Measurements from ENCODE around the gene FNDC11. TPM values are rescaled to one million over a fixed set of nuclear protein-coding genes. Genes with fewer than 3 reads are reported as not detected.

Gene FNDC11
- total and polyA plus RNA-seq, 2 of the 13 experiments (the other 11 are each of a cell fraction or from before 2014, with no cell fraction given): 0.07 TPM; not detected in 1

DNA sequence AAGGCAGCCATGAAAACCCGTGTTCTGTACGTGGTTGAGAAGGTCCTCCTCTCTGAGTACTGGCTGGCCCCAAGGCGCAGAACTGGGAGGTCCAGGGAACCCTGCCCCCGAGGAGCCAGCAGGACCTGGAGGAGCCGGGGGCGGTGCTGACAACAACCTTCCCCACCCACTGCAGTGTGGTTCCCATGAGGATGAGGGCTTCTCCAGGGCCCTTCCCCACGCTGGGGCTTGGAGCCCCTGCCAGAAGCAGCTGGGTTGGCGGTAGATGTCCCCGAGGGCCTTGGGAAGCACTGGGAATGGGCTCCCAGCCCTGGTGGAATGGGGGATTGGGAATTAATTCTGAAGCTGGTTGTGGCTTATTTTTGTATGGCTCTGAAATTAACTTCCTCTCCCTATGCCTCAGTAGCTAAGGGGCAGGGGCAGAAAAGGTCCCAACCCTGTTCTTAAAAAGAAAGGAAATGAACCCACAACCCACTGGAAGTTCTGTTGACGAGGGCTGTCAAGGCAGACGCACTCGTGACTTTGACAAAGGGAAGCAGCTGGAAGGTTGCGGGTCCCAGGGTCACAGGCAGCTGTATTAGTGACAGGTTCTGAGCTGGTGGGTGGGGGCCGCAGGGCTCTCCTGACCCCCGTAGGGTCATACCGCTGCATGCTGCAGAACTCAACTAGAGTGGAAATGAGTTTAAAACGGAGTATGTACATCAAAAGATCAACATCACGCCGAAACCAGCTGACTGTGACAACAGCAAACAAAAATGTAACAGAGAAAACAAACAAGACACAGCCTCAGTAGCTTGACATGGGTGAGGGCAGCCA, 34.0 kb downstream of the FNDC11 start (continued):
- no peak for TF ChIP-seq HNF1A (IDR thresholded peaks at IDR 0.05; ENCODE audit: low read depth)
- no peak for TF ChIP-seq HNF1A (CRISPR knock-in tag; IDR thresholded peaks at IDR 0.05; ENCODE audit: borderline replicate concordance)
- TF ChIP-seq ARID4A (CRISPR knock-in tag; IDR thresholded peaks at IDR 0.05; ENCODE audit: borderline replicate concordance): peak; percentile 48; the same call in 1 of the 2 replicates
- peak; percentile 75; the same call in 1 of the 2 replicates for TF ChIP-seq ZBTB38 (CRISPR knock-in tag; IDR thresholded peaks at IDR 0.05)
- TF ChIP-seq TFAP4 (IDR thresholded peaks at IDR 0.05; ENCODE audit: borderline replicate concordance, low read depth): peak; percentile 79
- TF ChIP-seq PHF21A (CRISPR knock-in tag; IDR thresholded peaks at IDR 0.05): 0 out of 2 replicates have a peak, but pooled peaks have one; percentile 18
- no peak for TF ChIP-seq ZNF816 (CRISPR knock-in tag; IDR thresholded peaks at IDR 0.05; ENCODE audit: borderline replicate concordance)

All from HepG2 (cell line).